ENCODE measurements around the gene TRPC4AP. TPM values are rescaled to one million over a fixed set of nuclear protein-coding genes. Genes with fewer than 3 reads are reported as not detected.

Gene TRPC4AP
- polyA plus RNA-seq, 2 of the 4 experiments (the other 2 are of a cell fraction): 51.4 to 55.3 TPM

GRCh38 chr20:35125753-35126152 lies 33.1 kb upstream of the TRPC4AP start:
- ChIA-PET CTCF (interaction anchor here (0.6 to 1.3 kb wide), 2 partner anchors 30 to 32 kb away, joined by 4 to 5 read pairs; no protein-coding TSS in a partner anchor), POLR2A (no interaction called here)
- ATAC-seq (no peak), DNase-seq (ENCODE audit: low read depth in 1 of 2, low spot score in 1 of 2) (no peak), FAIRE-seq (no peak)
- Histone ChIP-seq H3K4me2 (no peak overlapping the region), H3K4me3 (no peak overlapping the region), H3K4me1 (peaks cover 16% of the 10 kb centered on the region), H3K27ac (no peak overlapping the region), H3K9me3 (no peaks in the 10 kb centered on the region)
- 89% methylated on average over 5 of the region's 5 CpGs for WGBS (ENCODE audit: missing lambda C conversion rate)
- TF ChIP-seq ATOH8 (CRISPR knock-in tag; IDR thresholded peaks at IDR 0.05; ENCODE audit: low read depth) (no peak), NFE2L2 (conservative IDR thresholded peaks at IDR 0.05; ENCODE audit: low read length) (no peak), RAD21 (conservative IDR thresholded peaks at IDR 0.05 in 1 of 2, IDR thresholded peaks at IDR 0.05 in 1 of 2) (no peak), KDM1A (IDR thresholded peaks at IDR 0.05; ENCODE audit: low read depth) (no peak), ZSCAN20 (CRISPR knock-in tag; IDR thresholded peaks at IDR 0.05) (no peak), HOXB13 (CRISPR knock-in tag; IDR thresholded peaks at IDR 0.05; ENCODE audit: low read depth) (no peak), RFX5 (IDR thresholded peaks at IDR 0.05) (no peak), SMC3 (IDR thresholded peaks at IDR 0.05) (no peak), FOSL2 (IDR thresholded peaks at IDR 0.05) (no peak), FOSL2 (CRISPR knock-in tag; IDR thresholded peaks at IDR 0.05) (no peak)

GRCh38 chr20:35122756-35123405 lies 30.3 kb upstream of the TRPC4AP start:
- DNase-seq (ENCODE audit: low read depth in 1 of 2, low spot score in 1 of 2) (no peak), ATAC-seq (no peak), FAIRE-seq (no peak)
- TF ChIP-seq KDM5A (IDR thresholded peaks at IDR 0.05) (no peak), EP300 (IDR thresholded peaks at IDR 0.05) (no peak), MYC (IDR thresholded peaks at IDR 0.05; ENCODE audit: borderline replicate concordance, low read length) (no peak), ZSCAN20 (CRISPR knock-in tag; IDR thresholded peaks at IDR 0.05) (no peak), CBX2 (IDR thresholded peaks at IDR 0.05; ENCODE audit: borderline replicate concordance, low read depth) (no peak), CHD4 (IDR thresholded peaks at IDR 0.05; ENCODE audit: borderline replicate concordance) (no peak), CBX8 (IDR thresholded peaks at IDR 0.05) (no peak), JUNB (IDR thresholded peaks at IDR 0.05) (no peak), MAZ (IDR thresholded peaks at IDR 0.05; ENCODE audit: borderline replicate concordance, low read depth, low read length) (no peak), HMGXB4 (CRISPR knock-in tag; IDR thresholded peaks at IDR 0.05; ENCODE audit: borderline replicate concordance) (no peak), RCOR1 (IDR thresholded peaks at IDR 0.05; ENCODE audit: low read depth, low read length) (no peak), HDAC2 (IDR thresholded peaks at IDR 0.05) (no peak), NFE2L2 (conservative IDR thresholded peaks at IDR 0.05; ENCODE audit: low read length) (no peak), ZFP36 (IDR thresholded peaks at IDR 0.05; ENCODE audit: borderline replicate concordance, partially characterized antibody) (no peak), MAFK (IDR thresholded peaks at IDR 0.05; ENCODE audit: partially characterized antibody) (no peak), RAD21 (conservative IDR thresholded peaks at IDR 0.05 in 1 of 2, IDR thresholded peaks at IDR 0.05 in 1 of 2) (no peak), TFCP2L1 (CRISPR knock-in tag; IDR thresholded peaks at IDR 0.05) (no peak)
- no peak overlapping the region for H3K27ac ChIP-seq
- CTCF ChIA-PET: interaction anchor here (0.9 to 2.4 kb wide), 10 partner anchors 13 to 249 kb away, joined by 3 to 20 read pairs (median 3); partner anchors contain the start of gene TRPC4AP
- no peaks in the 10 kb centered on the region for H3K4me1 ChIP-seq
- WGBS (ENCODE audit: missing lambda C conversion rate): 94% methylated on average over 5 of the region's 5 CpGs
- no peaks in the 10 kb centered on the region for H3K9me3 ChIP-seq
- H3K4me2 ChIP-seq: no peak overlapping the region
- H3K4me3 ChIP-seq: no peak overlapping the region
- POLR2A ChIA-PET: no interaction called here
